Osteocyte (in vitro differentiated cells): ENCODE data around the gene FXN. TPM values are rescaled to one million over a fixed set of nuclear protein-coding genes. Genes with fewer than 3 reads are reported as not detected.
A peak's percentile ranks its signal among the peaks of the same experiment; 100 is the strongest.

Experiments used
- DNase-seq: peaks from one replicate; pipeline ENCODE4 v3.0.0; 2021; ENCODE audit warnings: mixed read lengths; ENCODE audit not compliant: unreplicated experiment; ENCODE audit errors: extremely low spot score
- H3K27ac Mint-ChIP-seq: one replicate; pipeline ENCODE4 v1.8.0; 2021; ENCODE audit warnings: mild to moderate bottlenecking, mixed read lengths; ENCODE audit not compliant: unreplicated experiment
- H3K27me3 Mint-ChIP-seq: one replicate; pipeline ENCODE4 v1.8.0; 2021; ENCODE audit warnings: mixed read lengths; ENCODE audit not compliant: unreplicated experiment
- H3K36me3 Mint-ChIP-seq: one replicate; pipeline ENCODE4 v1.8.0; 2021; ENCODE audit warnings: mixed read lengths; ENCODE audit not compliant: unreplicated experiment
- H3K4me1 Mint-ChIP-seq: one replicate; pipeline ENCODE4 v1.8.0; 2021; ENCODE audit warnings: mixed read lengths; ENCODE audit not compliant: unreplicated experiment
- H3K4me3 Mint-ChIP-seq: one replicate; pipeline ENCODE4 v1.8.0; 2021; ENCODE audit warnings: mild to moderate bottlenecking, moderate library complexity, mixed read lengths; ENCODE audit not compliant: unreplicated experiment
- H3K9me3 Mint-ChIP-seq: one replicate; pipeline ENCODE4 v1.8.0; 2021; ENCODE audit warnings: mixed read lengths; ENCODE audit not compliant: unreplicated experiment
- CTCF ChIP-seq: fragments of 200-600 bp; sonication (generic); IDR thresholded peaks from 2 replicates; pipeline ENCODE4 v1.5.0; 2021; ENCODE audit warnings: antibody characterized with exemption, mild to moderate bottlenecking, moderate library complexity
- total RNA-seq: library from RNA; stranded (reverse); gene quantifications from 2 replicates; pipeline ENCODE4 v1.2.1, GENCODE V29; 2021

The FXN gene
- total RNA-seq, 1 donor from 2014 or later = 9.8 TPM

DNA sequence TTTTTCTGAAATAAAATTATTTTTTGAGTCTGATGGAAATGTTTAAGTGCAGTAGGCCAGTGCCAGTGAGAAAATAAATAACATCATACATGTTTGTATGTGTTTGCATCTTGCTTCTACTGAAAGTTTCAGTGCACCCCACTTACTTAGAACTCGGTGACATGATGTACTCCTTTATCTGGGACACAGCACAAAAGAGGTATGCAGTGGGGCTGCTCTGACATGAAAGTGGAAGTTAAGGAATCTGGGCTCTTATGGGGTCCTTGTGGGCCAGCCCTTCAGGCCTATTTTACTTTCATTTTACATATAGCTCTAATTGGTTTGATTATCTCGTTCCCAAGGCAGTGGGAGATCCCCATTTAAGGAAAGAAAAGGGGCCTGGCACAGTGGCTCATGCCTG is 39.2 kb downstream of the FXN start:
- no peak for DNase-seq
- H3K36me3 Mint-ChIP-seq = peaks cover 3% of the 10 kb centered on the region
- H3K4me3 Mint-ChIP-seq = no peak overlapping the region
- no peaks in the 10 kb centered on the region for H3K9me3 Mint-ChIP-seq
- no peak overlapping the region for H3K27ac Mint-ChIP-seq
- H3K4me1 Mint-ChIP-seq = peaks cover 16% of the 10 kb centered on the region
- TF ChIP-seq CTCF = no peak
- H3K27me3 Mint-ChIP-seq = no peaks in the 10 kb centered on the region

- H3K36me3 Mint-ChIP-seq = peaks cover 3% of the 10 kb centered on the region
- TF ChIP-seq CTCF = no peak
- peaks cover 22% of the 10 kb centered on the region for H3K4me1 Mint-ChIP-seq
- H3K27ac Mint-ChIP-seq = no peak overlapping the region
- no peaks in the 10 kb centered on the region for H3K27me3 Mint-ChIP-seq
- no peaks in the 10 kb centered on the region for H3K9me3 Mint-ChIP-seq
- H3K4me3 Mint-ChIP-seq = no peak overlapping the region
- no peak for DNase-seq
Observed at GRCh38 chr9:69076550-69076949, 41.0 kb downstream of the FXN start.

DNA sequence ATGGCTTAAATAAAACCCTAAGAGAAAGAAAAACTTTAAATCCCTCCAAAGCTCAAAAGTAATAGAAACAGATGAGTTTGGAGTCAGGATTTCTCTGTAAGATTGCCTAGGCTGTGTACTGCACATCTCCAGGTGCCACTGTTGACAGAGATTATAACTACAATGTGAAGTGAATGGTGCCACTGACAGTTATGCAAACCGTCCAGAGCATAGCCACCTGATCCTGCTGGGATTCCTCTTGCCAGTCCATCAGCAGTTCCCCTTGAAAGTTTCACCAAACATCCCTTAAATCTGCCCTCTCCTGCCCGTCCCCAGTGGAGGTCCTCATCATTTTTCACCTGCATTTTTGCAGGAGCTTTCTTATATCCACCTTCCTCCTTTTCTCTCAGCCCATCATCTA is 42.5 kb downstream of the FXN start:
- H3K9me3 Mint-ChIP-seq = no peaks in the 10 kb centered on the region
- no peaks in the 10 kb centered on the region for H3K36me3 Mint-ChIP-seq
- no peak for DNase-seq
- peak overlapping the region; percentile 56 for H3K27ac Mint-ChIP-seq
- H3K27me3 Mint-ChIP-seq = no peaks in the 10 kb centered on the region
- H3K4me1 Mint-ChIP-seq = peaks cover 22% of the 10 kb centered on the region
- no peak for TF ChIP-seq CTCF
- H3K4me3 Mint-ChIP-seq = peak overlapping the region; percentile 22

DNA sequence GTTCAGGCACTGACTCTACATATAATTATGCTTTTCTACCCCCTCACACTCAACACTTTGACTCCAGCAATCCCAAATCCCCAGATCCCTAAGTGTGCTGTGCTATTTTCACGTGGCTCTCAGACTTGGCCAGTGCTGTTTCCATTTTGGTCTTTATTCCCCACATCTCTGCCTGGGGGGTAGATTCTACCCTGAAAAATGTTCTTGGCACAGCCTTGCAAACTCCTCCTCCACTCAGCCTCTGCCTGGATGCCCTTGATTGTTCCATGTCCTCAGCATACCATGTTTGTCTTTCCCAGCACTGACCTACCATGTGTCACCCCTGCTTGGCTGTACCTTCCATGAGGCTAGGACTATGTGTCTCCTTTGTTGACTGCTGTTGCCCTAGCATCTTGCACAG is 43.0 kb downstream of the FXN start:
- Mint-ChIP-seq H3K27me3 (no peaks in the 10 kb centered on the region), H3K9me3 (no peaks in the 10 kb centered on the region), H3K4me3 (no peak overlapping the region), H3K4me1 (peaks cover 22% of the 10 kb centered on the region), H3K27ac (peak overlapping the region; percentile 56), H3K36me3 (no peaks in the 10 kb centered on the region)
- no peak for DNase-seq
- no peak for TF ChIP-seq CTCF

DNA sequence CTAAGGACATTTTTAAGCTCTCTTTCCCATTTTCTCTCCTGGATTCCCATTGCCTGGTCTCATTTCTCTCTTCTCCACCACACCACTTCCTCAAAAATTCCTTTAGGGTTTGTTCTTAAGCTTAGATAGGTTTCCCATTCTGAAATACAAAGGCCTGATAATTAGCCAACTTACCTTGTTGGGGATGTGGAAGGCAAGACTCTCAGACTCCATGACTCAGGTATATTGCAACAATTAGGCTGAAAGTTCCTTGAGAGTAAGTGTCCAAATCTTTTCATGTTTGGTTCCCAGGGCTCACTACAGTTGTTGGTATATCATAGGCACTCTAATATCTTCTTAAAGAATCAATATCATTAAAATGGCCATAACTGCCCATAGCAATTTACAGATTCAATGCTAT is 43.6 kb downstream of the FXN start:
- no peak for TF ChIP-seq CTCF
- no peaks in the 10 kb centered on the region for H3K27me3 Mint-ChIP-seq
- no peak for DNase-seq
- H3K36me3 Mint-ChIP-seq = no peaks in the 10 kb centered on the region
- no peak overlapping the region for H3K4me3 Mint-ChIP-seq
- no peaks in the 10 kb centered on the region for H3K9me3 Mint-ChIP-seq
- H3K27ac Mint-ChIP-seq = peak overlapping the region; percentile 32
- peaks cover 22% of the 10 kb centered on the region for H3K4me1 Mint-ChIP-seq
